ENCODE data around the gene HOXD4. TPM values are rescaled to one million over a fixed set of nuclear protein-coding genes. Genes with fewer than 3 reads are reported as not detected.

Gene HOXD4
- total RNA-seq, 3 donors from 2014 or later, result 4.7 to 6.5 (median 5.9) TPM

DNA sequence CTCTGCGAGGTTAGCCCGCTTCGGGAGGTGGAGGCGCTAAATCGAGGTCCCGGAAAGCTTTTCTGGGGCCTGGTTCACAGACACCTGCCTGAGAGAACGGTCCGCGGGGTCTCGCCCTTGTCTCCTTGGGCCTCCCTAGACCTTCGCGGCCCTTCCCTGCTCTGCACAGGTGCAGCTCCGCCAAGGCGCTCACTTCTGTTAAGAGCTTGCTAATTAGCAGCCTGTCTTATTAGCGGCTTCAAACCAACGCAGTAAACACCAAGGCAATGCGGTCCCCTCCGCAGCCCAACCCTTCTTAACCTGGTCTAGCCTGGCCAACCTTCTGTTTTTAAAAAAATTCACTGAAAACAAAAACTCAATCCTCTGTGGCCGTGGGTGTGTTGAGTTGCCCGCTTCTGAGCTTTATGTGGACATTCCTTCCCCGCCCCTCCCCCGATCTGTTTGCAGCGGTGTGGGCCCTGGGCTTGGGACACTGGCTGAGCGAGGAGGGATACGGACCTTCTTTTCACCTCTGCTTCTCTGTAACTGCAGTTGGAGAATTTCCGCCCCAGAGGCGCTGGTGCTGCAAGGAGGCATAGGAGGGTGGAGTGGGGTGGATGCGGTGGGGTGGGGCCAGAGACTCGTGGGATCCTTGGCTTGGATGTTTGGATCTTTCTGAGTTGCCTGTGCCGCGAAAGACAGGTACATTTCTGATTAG is 3.4 kb upstream of the HOXD4 start:
- Histone ChIP-seq H3K36me3 (ENCODE audit: low read depth) (no peaks in the 10 kb centered on the region), H3K4me3 (no peak overlapping the region), H3K9me3 (no peaks in the 10 kb centered on the region), H3K4me1 (ENCODE audit: low read depth) (peaks cover 16% of the 10 kb centered on the region)
- ATAC-seq, result no peak
- intact Hi-C loops (cut with DNase I, micrococcal nuclease), result loop anchor here (10.0 kb wide), 3 partner anchors 137 to 677 kb away; no protein-coding TSS in a partner anchor
- no peak for DNase-seq
- no peak for TF ChIP-seq CTCF (IDR thresholded peaks at IDR 0.05)

DNA sequence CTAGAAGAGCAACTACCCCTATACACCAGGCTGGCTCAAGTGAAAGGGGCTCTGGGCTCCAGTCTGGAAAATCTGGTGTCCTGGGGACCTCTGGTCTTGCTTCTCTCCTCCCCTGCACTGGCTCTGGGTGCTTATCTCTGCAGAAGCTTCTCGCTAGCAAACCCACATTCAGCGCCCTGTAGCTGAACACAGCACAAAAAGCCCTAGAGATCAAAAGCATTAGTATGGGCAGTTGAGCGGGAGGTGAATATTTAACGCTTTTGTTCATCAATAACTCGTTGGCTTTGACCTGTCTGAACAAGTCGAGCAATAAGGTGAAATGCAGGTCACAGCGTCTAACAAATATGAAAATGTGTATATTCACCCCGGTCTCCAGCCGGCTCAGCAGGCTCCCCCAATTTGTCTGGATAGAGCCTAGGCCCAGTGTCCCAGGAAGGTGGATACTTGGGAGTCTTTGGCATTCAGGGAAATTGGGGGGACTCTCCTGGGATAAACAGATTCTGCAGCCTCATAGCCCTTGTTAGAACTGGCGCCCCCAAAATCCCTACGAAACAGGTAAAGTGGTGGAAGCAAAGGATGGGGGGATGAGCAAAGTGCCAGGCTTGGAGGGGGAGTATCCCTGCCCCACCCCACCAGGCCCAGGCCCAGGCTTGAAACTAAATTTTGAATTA is 2.5 kb upstream of the HOXD4 start:
- ATAC-seq (no peak), DNase-seq (no peak)
- Histone ChIP-seq H3K9me3 (no peaks in the 10 kb centered on the region), H3K36me3 (ENCODE audit: low read depth) (no peaks in the 10 kb centered on the region), H3K4me3 (no peak overlapping the region), H3K4me1 (ENCODE audit: low read depth) (peaks cover 9% of the 10 kb centered on the region)
- TF ChIP-seq CTCF (IDR thresholded peaks at IDR 0.05), result no peak
- intact Hi-C loops (cut with DNase I, micrococcal nuclease), result loop anchor here (10.0 kb wide), 3 partner anchors 136 to 676 kb away; no protein-coding TSS in a partner anchor

DNA sequence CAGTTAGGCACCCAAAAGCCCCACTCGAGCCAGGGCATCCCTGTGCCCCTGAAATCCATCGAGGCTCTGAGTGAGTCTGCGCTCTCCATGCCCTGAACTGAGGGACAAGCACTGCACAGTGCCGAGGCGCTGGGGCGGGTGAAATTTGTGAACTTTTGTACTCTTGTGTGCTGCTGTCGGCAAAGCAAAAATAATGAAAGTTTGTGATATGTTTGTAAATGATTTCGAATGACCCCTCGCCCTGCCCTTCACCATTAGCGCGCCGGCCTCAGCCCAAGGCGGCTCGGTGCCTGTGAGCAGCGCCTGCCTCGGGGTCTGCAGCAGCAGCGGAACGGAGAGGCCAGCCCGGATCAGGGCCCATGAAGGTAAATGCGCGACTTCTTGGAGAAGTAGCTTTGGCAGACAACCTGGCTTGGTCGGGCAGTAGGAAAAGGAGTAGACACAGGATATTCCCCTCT is 1.8 kb upstream of the HOXD4 start:
- no peak for ATAC-seq
- Histone ChIP-seq H3K9me3 (no peaks in the 10 kb centered on the region), H3K36me3 (ENCODE audit: low read depth) (no peaks in the 10 kb centered on the region), H3K4me3 (no peak overlapping the region), H3K4me1 (ENCODE audit: low read depth) (peaks cover 9% of the 10 kb centered on the region)
- TF ChIP-seq CTCF (IDR thresholded peaks at IDR 0.05), result no peak
- DNase-seq, result no peak
- intact Hi-C loops (cut with DNase I, micrococcal nuclease), result loop anchor here (10.0 kb wide), 3 partner anchors 135 to 675 kb away; no protein-coding TSS in a partner anchor

GRCh38 chr2:176149939-176150583 is 1.3 kb upstream of the HOXD4 start:
- intact Hi-C loops (cut with DNase I, micrococcal nuclease), result loop anchor here (10.0 kb wide), 3 partner anchors 135 to 675 kb away; no protein-coding TSS in a partner anchor
- Histone ChIP-seq H3K36me3 (ENCODE audit: low read depth) (no peaks in the 10 kb centered on the region), H3K9me3 (no peaks in the 10 kb centered on the region), H3K4me3 (no peak overlapping the region), H3K4me1 (ENCODE audit: low read depth) (peaks cover 9% of the 10 kb centered on the region)
- no peak for TF ChIP-seq CTCF (IDR thresholded peaks at IDR 0.05)
- ATAC-seq, result no peak
- no peak for DNase-seq

- Histone ChIP-seq H3K4me1 (ENCODE audit: low read depth) (peaks cover 8% of the 10 kb centered on the region), H3K36me3 (ENCODE audit: low read depth) (no peaks in the 10 kb centered on the region), H3K4me3 (no peak overlapping the region), H3K9me3 (no peaks in the 10 kb centered on the region)
- no peak for DNase-seq
- no peak for ATAC-seq
- no peak for TF ChIP-seq CTCF (IDR thresholded peaks at IDR 0.05)
- intact Hi-C loops (cut with DNase I, micrococcal nuclease), result no loop called here
These were observed 537 bp upstream of the HOXD4 start for GRCh38 chr2:176150584-176151441.
